IMR-90 (cell line): ENCODE measurements around the gene UGT8.

Experiments
- CTCF ChIP-seq: conservative IDR thresholded peaks from 2 replicates; pipeline ENCODE4 v1.5.1; 2012; ENCODE audit warnings: mild to moderate bottlenecking, low read depth, low read length, improper control_type of control experiment
- RAD21 ChIP-seq: IDR thresholded peaks from 2 replicates; pipeline ENCODE4 v1.6.1; 2012; ENCODE audit warnings: low read length, improper control_type of control experiment

GRCh38 chr4:114692958-114693357, 94.4 kb downstream of the UGT8 start:
- TF ChIP-seq RAD21 (no peak), CTCF (no peak)
